Hematopoietic multipotent progenitor cell treated with erythropoietin and hydrocortisone succinate and interleukin-3 and kit ligand, for 8 days (in vitro differentiated cells): ENCODE results near the gene ADARB2.

Experiments
- DNase-seq: peaks from one replicate; pipeline ENCODE4 v3.0.0-alpha.2; 2015

Gene ADARB2

DNA sequence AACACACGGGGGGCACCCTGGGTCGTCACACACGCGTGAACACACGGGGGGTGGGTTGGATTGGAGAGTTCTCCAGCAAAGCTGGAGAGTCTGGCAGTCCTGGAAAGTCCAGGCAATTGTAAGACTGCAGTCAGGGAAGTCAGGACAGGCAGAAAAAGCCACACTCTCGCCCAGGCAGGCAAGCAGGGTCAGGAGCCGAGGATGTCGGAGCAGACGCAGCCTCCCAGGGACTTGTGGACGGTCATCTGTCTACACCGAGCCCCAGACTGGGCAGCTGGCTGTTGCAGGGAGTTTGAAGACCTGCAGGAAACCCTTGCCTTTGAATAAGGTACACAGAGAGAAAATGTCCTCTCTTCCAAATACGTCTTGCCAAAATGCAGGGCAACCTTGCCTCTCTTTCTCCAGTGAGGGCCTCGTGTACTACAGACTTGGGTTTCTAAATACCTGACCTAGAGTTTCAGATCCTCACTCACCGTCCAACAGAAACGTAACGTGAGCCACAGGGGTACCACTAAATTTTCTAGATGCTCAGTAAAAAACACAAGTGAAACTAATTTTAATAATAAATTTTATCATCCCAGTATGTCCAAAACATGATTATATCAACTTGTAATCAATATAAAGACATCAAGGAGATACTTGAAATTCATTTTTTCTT is 176.7 kb downstream of the ADARB2 start:
- DNase-seq: no peak

DNA sequence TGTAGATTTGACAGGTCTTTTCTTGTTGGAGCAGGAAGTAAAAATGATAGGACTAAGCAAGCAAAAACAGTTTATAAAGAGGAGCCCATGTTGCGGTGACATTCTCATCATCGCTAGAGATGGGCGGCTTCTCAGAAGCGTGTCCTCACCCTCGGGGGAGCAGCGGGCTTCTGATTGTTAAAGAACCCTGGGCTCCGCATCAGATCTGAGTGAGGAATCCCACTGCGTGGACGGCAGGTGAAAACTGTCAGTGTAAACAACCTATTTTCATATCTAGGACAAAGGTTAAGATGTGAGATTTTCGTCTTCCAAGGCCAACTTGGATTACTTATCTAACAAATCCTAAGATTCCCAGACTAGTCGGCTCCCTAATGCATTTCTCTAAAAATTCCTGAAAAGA is 177.6 kb downstream of the ADARB2 start:
- no peak for DNase-seq

DNA sequence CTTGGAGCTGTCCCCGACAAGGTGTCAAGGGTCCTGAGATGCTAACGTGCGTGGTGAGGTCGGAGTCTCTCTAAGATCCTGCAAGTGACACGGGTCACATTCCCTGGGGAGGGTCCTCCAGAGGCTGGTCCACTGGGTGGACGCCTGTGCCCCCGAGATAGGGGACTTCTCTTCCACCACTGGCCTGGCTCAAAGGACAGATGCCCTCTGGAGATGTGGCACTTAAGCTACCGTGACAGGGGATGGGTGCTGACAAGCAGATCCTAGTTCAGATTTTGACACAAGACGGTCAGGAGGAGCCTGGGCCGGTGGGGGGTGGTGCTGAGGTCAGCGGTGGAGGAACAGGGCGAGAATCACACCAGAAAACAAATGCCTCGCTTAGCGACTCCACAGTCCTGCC is 178.0 kb downstream of the ADARB2 start:
- no peak for DNase-seq

DNA sequence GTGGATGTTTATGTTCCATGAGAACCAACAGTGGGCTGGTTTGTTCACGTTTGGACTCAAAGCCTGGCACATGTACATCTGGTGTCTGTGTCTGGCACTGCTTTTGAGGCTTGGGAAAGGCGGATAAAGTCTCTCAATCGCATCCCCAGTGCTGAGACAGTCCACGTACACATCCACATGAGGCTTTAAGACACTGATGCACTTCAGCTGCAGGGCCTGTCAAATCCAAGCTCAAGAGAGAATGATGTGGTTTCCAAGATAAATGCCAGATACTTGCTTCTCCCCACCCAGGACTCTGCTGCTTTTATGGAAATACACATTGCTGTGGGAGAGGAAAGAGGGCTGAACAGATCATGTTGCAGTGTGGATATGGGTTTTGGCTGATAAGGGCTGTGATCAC is 178.4 kb downstream of the ADARB2 start:
- DNase-seq: no peak

DNA sequence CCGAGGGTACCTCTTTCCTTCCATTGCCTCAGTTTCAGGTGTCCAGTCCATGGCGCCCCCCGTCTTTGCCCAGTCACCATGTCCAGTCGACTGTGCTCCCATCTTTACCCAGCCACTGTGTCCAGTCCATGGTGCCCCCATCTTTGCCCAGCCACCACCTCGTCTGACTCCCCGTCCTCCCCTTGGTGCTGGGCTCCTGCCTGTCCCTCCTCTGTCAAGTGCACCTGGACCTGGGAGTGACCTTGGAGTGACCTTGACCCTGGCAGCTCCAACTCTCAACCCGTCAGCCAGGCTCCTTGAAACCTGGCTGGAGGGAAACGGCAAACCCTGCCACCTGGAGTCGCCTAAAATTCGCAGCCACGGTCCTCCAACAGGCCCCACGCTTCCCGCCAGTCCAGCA is 180.2 kb downstream of the ADARB2 start:
- DNase-seq: no peak

DNA sequence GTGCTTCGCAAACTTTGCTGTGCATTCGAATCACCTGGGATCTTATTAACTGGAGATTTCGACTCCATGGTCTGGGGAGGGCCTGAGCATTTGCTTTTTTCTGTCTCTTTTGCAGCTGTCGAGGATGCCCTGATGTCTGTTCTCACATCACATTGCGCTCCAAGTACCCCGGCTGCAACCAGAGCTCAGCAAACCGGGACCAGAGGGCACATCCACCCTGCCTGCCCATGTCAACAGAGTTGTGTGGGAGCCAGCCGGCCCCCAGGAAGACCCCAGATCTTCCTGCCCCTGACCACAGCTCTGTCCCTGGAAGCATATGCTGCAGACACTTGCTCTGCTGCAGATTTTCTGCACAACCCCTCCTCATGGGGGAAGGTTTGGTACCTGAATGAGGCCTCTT is 180.8 kb downstream of the ADARB2 start:
- DNase-seq: no peak

DNA sequence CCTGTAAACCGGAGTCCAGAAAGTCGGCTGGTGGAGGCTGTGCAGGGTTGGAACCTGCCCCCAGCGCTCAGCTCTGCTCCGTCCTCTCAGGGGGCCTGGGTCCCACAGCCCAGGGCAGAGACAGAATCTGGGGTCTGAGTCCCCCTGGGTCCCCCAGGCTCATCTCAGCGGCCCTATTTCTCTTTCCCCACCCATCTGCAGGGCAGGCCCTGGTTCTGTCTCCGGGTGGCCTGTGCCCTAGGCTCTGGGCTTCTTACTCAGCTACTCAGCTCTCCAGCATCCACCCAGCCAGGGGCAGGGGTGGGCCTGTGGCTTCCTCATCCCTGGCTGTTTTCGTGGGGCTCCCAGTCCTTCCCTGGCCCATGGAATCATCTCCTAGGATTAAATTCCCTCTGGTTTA is 183.4 kb downstream of the ADARB2 start:
- DNase-seq: no peak

DNA sequence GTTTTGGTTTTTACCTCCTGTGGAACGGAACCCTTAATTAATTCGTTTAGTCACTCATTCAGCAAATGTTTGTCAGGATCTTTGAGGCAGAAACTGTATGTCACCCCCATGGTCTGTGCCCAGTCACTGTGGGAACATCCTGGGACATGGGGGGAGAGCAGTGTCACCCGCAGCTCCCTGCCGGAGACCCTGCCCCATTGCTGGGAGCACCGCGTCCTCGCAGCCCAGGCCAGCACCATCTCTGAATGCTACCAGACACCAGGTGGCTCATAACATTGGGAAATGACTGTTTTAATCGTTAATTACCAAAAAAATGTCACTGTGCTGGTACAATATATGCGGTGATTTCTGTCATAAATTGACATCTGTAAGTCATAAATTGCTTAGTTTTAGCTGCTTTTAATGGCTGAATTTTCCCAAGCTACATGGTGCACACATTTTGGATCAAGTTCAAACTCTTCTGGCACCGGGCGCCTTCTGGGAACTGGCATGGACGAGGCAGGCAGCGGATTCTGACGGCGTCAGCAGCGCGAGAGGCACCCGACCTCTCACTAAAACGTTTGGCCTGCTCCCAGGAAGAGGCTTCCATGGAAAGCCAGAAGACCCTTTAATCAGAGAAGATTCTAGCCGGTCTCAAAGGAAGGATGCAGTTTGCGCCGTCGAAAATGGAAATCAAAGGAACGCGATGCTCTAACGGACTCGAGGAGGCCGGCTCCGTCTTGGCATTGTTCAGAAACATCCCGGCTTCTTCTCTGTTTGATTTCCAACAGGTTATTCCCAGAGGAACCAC is 184.2 kb downstream of the ADARB2 start:
- DNase-seq: no peak

DNA sequence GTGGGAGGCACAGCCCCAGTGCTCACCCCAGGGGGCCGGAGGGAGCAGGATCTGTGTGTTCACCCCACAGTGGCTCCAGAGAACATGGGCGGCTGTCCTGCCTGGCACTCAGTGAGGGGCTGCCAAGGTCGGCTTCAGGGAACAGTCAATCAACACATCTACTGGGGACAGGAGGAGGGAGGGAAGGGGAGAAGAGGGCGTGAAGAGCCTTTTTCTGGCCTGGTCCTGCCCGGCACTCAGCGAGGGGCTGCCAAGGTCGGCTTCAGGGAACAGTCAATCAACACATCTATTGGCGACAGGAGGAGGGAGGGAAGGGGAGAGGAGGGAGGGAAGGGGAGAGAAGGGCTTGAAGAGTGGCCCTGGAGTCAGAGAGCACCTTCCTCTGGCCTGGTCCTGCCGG is 184.9 kb downstream of the ADARB2 start:
- DNase-seq: no peak

DNA sequence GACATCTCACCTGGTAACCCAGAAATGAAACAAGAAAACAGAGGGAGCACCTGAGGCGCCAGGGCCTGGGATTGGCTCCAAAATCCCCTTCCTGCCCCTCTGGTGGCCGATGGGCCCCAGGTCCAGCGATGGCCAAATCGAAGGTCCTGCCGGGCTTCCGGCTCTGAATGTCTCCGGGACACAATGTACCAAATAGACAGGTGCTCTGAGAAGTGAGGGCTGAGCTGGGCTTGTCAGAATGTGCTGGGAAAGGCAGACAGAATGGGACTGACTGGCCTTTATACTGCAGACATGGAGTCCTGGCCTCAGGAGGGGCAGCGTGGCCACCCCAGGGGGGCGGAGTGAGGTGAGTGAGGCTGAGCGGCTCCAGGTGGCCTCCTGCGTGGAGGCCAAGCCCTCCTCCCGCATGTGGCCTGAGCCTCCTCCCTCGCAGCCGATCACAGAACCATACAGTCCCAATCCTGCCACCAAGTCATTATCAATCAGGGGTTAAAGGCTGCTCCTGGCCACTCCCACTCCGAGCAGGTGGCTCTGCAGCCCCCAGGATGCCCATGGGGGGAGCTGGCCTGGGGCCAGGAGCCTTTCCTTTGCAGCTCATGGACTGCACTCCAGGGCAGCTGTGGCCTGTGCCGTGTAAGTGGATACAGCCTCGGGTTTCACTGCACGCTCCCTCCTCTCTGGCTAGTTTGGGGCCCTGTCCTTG is 185.5 kb downstream of the ADARB2 start:
- no peak for DNase-seq

DNA sequence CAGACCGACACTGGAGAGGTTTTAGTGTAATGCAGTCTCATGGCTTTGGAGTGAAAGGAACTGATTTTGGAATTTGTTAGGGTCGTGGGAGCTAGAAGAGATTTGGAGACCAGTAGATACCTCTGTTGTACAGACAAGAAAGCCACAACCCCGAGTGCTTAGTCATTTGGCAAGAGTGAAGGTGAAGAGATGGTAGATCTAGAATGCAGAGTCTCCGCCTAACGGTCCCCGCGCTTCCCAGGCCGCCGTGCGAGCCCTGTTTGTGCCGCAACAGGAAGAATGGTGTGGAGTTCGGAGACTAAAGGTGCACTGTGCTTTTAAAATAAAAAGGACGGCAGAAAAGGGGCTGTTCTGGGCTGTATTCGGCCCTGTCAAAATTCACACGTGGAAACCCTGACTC is 186.7 kb downstream of the ADARB2 start:
- DNase-seq: no peak

DNA sequence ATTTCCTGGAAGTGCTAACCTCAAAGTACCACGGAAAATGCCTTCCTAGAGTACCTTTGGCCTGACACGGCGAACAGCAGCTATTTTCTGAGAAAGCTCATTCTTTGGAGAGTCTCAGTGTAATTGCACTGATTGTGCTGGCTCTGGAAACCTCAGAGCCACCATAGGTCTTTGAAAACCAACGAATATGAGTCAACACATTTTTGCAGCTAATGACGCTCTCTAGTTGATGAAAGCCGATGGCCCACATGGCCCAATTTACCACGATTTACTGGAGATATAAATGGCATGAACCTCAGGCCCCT is 187.1 kb downstream of the ADARB2 start:
- no peak for DNase-seq

DNA sequence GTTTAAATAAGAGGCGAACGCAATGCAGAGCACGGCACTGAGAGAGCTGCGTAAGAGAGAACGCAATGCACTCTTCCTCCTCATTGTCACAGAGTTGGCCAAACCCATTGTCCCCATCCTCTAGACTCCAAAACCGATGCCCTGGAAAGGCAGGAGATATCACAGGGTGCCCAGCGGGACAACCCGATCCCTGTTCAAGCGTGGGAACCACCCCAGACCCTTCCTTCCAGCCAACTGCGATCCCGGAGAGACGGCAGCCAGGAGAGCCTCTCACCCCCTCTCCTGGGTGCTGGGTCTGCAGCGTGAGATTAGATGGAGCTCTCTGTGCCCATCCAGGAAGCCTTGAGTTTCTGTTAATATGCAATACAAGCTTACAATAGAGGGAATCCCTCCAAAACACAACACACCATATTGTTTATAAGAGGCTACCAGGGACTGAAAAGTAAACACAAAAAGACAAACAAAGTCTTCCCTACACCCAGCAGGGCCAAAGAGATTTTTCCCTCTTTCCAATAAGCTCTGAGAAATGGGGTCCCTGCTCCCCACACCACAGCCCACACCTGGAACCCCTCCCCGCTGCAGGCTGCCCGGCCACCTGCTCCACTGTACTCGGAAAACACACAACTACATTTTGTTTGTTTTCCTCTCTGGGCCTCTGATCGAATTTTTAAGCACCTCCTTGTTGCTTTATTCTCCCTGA is 187.6 kb downstream of the ADARB2 start:
- DNase-seq: no peak

DNA sequence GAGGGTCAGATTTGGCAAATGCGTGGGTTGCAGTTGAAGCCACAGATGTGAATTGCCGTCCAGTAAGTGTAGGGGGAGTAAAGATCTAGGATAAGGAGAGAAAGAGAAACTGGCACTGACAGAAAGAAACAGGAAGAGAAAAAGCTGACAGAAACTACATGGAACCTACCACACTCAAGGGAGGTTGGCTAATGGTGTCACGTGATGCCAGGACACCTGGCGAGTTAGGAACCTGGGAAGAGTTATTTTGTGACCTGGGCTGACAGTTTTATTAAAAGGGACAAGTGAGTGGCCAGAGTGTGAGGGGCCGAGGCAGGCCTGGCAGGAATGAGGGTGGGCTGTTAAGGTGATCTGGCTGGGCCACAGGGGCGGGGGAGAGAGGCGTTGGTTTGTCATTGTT is 188.7 kb downstream of the ADARB2 start:
- DNase-seq: no peak

DNA sequence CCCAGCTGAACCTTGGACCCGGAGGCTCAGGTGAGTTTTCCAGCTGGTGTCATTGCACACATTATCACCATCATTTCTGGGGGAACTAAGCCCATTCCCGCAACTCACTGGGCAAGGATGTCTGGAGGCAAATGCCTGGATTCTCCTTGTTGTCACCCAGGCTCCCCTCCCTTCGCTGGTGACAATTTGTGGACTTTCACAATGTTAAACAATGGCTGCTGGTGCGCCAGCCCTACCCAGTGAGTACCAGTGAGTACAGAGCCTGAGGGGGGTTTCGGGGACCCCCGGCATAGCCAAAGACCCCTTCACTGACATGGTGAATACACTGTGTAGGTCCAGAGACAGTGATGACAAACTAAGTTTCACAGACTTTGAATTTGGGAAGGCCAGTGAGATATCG is 189.2 kb downstream of the ADARB2 start:
- DNase-seq: no peak

DNA sequence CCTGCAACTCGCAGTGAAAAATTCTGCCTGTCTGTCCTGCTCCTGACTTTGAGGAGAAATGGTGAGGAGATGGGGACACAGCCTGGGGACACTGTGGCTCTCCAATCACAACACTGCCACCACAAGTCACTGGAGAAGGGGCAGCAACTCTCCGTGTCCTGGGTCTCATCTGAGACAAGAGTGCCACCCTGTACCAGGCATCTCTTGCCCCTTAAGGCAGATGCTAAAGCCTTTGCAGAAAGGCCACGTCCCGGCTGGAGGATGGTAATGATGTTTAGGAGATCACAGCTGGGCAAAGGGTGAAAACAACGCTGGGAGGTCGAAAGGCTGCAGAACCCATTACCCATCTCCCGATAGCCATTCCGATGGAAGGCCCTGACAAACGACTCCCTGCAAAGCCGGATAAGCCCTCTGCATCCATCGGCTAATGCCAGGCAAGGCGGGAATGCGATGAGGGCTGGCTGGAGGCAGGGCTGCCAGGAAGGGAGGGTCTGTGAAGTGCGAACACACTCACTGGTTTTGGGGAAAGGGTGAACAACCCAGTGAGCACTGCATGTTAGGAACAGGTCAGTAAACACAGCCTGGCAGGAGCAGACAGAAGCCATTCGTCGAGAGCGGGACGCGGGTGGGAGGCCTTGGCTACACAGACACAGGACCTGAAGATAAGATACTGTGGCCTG is 190.8 kb downstream of the ADARB2 start:
- no peak for DNase-seq

DNA sequence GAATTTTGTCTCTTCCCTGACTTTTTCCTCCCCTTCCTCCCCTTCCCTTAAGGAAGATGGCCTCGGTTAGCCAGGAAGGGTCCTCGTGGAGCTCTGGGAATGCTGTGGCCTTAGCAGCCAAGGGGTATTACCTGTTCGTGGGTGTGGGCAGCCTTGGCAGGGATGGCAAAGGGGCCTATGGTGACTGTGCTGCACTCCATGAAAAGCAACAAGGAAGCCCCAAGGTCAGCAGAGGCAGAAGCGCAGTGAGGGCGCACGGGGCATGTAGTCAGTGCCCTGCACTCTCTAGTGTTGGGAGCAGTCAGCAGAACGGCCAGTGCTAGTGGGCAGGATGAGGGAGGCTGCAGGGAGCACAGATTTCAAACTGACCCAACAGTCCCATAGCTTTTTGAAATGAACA is 191.8 kb downstream of the ADARB2 start:
- DNase-seq: no peak

DNA sequence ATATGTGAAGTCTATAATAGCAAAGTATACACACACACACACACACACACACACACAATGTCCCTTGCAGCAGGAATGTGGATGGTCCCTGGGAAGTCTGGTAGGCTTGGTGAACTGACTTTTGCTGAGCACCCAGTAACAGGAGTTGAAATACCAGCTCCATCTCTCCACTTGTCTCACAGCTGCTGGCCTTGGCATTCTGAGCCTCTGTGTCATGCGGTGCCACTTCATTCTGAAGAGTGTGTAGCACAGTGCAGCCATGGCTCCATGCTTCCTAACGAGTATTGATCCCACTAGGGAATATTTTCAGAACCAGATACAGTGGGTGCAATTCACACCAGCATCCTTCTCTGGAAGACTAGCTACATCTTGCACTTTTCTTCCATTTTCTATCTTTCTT is 192.4 kb downstream of the ADARB2 start:
- DNase-seq: no peak

DNA sequence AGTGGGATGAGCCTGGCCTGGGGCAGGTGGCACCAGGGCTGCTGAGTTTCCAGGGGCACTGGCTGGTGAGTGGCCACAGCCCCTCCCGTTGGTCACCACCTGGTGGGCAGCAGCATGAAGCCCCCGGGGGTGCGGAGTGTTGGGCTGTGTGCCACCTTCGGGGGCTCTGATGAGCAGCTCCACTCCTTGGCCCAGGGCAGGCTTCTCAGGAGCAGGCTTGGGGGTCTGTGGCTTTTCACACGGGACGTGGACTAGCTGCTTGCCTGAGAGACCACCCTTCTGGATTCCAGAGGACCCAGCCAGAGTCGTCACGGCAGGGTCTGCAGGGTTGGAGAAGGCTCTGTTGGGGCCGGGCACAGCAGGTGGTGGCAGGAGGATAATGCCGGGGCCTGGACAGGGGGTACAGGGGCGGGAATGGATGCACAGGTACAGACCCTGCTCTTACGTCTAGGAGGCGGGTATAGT is 193.1 kb downstream of the ADARB2 start:
- no peak for DNase-seq

DNA sequence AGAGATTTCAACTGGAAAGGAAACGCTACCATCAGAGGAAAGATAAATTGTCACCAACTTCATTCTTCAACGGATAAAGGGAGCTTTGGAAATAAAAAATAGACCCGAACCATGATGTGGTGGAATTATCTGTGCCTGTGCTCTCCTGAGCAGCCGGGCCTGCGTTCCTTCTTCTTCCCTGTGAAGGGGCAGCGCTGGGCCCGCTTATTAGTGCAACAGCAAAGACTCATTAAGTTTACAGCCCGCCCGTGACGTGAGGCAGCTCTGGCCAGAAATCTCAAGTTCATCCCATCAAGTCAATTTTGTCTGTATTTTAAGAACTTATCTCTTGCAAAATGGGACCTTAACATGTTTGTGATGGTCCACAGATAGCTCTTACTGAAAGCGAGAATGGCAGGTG is 193.7 kb downstream of the ADARB2 start:
- no peak for DNase-seq

DNA sequence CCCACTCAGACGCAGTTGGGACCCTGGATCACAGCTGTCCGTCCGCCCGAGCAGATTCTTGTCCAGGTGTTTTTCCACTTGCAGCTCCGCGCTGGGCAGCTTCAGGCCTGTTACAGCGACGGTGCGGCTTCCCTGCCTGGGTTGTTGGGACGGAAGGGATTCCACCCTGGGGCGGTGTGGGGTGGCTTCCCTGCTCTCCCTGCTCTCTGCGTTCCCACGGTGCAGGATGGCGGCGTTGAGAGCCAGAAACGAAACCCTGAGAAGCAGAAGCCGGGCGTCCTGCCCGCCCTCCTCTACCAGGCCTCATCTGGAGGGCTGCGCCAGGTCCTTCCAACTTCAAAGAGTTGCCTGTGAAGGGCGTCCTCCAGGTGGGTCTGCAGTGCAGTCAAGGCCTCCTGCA is 194.4 kb downstream of the ADARB2 start:
- DNase-seq: no peak

DNA sequence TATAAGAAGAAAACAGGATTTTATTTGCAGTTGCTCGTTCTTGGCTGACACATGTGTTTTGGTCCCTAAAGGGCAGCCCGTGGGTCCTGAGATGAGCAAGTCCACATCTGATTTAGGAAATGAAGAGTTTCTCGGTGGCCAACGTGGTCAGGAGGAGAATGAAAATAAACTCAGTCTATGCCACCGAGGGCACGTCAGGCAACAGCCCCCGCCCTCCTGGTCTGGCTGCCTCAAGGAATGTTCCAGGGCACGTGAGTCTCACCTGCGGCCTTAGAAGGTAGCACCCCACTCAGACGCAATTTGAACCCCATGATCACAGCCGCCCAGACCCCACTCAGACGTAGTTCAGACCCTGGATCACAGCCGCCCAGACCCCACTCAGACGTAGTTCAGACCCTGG is 197.2 kb downstream of the ADARB2 start:
- DNase-seq: no peak

DNA sequence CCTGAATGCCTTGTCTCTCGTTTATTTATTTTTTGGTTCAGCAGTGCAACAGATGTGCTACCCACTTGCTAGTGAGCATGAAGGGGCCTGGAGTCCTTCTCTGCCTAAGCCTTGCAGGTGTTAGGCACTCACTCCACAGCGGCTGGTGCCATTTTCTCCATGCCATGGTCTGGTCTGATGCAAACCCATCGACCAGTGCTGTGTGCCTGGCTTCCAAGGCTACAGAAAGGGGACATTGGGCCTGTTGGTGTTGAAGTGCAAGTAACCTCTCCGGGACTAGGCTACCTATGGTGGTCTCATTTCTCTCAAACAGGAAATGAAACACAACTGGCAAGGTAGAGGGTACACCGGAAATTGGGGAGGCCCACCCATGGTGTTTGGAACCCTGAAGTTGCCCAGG is 198.1 kb downstream of the ADARB2 start:
- no peak for DNase-seq
